COLO668 (cell line): ENCODE measurements around the gene INTS14.

Experiments used
- DNase-seq: peaks from one replicate; lab custom pipeline; 2025; ENCODE audit not compliant: unreplicated experiment; lab: John Stamatoyannopoulos, UW

INTS14 gene

DNA sequence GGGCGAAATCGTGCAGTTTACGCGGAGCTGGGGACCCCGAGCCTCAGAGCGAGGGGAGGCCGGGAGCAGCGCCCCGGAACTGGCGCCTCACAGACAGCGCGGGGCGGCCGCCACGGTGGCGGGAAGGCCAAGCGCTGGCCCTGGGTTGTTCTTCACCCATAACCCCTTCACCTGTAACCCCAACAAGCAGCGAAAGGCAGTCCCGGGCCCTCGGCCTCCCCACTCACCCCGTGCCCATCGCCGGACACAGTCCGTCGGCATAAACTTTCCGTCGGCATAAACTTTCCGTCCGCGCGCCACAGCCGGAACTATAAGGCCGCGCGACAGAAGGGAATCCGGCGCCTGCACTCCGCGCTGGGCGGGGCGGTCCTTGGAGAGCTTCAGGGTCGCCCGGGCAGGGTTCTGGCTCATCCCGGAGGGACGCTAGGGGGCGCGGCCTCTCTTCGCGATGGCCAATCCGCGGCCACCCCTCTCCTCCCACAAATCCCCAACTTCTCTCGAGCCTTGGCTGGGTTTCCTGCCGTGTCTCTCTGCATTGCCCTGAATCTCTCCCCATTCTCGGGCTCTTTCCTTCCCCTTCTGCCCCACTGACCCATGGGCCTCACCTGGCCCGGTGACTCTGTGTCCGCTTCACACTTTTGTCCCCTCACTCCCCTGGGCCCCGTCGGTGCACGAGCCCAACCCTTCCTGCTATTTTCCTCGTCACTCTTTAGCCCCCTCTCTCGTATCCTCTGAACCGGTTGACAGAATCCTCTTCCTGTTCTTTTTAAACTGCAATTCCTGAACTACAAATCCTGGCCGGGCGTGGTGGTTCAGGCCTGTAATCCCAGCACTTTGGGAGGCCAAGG is at the start of gene INTS14:
Gene INTS14 (minus strand): TSS at position 261 of the 848 bp plus-strand sequence. CDS start 3,751 bp downstream, outside the sequence.
- peak; percentile 99 for DNase-seq

DNA sequence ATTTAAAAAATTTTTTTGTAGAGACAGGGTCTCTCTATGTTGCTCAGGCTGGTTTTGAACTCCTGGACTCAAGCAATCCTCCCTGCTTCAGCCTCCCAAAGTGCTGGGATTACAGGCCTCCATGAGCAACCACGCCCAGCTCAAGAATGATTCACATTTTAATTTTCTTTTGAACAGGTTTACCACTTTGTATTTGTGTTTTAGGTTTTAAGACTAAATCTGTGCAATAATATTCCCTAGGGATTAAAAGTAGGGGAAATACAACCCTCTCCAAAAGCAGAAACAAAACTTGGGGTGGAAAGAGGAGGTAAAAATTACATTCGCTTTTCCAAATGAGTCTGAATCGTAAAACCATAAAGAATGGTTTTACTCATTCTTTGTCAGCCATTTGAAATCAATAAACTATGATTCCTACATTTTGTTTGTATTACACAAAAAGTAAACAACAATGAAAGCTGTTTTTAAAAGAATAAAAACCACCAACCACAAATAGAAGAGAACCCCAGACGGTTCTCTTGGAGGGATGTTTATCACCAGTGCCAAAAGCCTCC is 48.6 kb upstream of the INTS14 start:
- no peak for DNase-seq

DNA sequence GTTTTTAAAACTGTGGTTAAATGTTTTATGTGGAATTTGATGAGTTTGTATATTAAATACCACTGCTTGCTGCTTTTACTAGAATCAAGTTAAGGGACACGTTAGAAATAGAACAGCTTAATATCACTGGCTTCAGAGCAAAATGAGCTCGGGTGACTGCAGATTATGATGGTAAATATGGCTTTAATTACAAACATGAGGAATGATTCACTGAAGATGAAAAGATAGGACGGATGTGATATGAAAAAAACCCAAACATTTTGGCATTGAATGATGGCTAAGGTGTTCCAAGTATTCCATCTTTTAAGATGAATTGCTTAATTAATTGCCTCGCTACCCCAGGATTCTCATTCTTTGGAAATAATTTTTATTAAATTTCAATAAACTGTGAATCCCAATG is 44.5 kb upstream of the INTS14 start:
- no peak for DNase-seq

DNA sequence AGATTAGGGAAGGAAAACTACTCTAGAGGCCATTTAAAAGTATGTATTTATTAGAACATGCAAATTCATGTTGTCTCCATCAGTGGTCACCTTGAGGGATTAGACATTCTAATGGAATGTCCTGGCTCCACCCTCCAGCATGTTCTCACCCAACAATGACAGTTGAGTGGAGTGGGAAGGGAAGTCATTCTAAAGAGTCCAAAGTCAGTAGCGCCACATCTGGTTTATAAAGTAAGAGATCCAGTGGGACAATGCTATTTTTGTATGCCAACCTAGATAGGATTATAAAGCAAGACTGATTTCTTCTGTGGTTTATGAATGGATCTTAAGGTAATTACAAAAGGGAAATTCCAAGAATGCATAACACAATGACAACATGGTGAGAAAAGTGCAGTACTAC is 44.1 kb upstream of the INTS14 start:
- no peak for DNase-seq

DNA sequence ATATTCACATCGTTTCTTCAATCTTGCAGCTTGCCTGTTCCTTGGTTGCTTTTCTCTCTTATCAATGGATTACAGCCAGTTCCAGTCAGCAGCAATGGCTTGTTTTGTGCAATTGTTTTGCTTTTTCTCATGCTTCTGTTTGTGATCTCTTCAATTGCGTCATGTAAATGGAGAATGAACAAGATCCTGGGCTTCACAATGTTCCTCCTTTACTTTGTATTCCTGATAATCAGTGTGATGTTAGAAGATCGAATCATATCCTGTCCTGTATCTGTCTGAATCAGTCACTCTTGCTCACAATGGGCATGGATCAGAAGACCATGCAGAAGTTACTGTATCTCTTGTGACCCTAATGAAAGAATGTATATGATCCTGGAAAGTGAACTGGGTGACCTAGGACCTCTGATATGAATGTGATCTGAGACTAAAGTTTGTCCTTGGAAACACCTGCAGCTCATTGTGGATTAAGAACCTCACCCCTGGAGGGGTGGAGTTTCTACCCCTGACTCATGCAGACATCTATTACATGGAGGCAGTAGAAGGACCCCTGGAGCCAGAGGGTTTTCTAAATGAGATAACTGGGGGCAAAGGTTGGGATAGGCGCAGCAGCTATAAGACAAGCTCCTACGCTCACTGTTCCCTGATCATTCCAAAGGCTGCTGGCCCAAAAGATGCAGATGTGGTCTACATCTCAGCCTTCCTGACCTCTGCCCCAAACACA is 43.0 kb upstream of the INTS14 start:
- DNase-seq: no peak

DNA sequence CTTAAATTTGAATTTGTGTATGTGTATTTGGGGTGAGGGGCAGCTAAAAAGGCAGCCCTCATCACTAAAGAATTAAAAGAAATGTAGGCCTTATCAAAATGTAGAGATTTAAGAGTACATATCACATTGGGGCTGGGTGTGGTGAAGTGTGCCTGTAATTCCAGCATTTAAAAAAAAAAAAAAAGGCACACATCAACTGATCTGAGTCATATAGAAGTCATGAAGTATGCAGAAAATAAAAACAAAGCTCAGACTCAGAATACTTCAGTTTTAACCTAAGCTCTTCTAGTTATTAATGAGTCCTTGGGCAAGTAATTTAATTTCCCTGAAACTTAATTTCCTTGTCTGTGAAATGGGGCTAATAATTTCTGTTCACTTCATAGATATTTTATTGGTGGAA is 42.4 kb upstream of the INTS14 start:
- DNase-seq: no peak

DNA sequence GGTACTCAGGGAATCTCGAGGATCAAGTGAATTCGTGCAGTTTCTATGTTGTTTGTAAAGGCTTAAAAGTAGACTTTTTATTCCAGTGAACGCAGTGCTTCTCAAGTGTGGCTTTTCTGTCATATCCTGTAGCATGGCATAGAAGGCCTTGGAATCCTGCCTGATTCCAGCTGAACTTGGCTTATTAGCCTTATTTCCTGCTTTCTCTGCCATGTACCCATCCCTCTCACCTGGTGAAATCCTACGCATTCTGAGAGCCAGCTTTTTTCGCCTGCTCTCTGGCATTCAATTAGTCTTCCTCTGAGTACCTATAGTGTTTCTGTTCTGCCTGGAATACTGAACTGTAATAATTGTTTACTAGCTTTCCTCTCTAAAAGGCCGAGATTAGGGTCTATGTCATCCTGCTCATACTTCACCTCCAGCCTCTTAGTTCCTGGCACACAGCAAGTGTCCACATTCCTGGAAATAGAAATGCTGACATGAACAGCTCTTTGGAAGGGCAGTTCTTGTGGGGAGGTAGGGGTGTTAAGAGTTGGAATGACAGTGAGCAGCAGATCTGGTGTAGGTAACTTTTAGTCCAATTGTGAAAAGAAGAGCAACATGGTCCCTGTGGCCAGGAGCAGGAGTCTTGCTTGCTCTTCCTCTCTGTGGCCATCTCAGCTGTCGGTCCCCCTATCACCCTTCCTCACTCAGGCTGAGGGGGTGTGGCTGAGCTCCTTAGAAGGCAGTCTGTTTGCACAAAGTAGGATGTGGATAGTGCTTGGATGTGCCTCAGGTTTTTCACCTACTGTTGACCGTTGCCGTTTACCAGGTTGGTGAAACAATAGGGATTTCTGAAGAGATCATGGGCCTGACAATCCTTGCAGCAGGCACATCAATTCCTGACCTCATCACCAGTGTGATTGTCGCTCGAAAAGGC is 41.2 kb upstream of the INTS14 start:
- no peak for DNase-seq

DNA sequence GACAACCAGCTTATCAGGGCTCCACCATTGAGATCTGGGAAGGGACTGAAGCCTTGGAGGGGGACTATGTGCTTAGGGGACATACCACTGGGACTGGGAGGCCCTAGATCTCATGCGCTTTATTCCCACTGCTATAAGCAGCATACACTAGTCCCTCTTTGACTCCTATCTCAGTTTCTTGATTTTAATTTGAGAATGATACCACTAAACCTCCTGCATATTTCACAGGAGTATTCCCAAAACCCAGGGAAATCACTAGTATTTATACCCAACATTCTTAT is 40.1 kb upstream of the INTS14 start:
- no peak for DNase-seq

DNA sequence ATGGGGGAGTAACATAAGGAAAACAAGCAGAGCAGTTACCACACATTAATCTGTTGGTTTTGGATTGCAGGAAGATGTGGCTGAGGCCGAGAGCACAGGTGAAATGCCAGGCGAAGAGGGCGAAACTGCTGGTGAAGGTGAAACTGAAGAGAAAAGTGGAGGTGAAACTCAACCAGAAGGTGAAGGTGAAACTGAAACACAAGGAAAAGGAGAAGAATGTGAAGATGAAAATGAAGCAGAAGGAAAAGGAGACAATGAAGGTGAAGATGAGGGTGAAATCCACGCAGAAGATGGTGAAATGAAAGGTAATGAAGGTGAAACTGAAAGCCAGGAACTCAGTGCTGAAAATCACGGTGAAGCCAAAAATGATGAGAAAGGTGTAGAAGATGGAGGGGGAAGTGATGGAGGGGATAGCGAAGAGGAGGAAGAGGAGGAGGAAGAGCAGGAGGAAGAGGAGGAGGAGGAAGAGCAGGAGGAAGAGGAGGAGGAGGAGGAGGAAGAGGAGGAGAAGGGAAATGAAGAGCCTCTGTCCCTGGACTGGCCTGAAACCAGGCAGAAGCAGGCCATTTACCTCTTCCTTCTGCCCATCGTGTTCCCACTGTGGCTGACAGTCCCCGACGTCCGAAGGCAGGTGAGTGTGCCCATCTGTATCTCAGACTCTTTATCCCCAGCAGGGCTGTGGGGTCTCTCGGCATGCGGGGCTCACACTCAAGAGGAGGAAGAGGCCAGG is 39.5 kb upstream of the INTS14 start:
- no peak for DNase-seq

DNA sequence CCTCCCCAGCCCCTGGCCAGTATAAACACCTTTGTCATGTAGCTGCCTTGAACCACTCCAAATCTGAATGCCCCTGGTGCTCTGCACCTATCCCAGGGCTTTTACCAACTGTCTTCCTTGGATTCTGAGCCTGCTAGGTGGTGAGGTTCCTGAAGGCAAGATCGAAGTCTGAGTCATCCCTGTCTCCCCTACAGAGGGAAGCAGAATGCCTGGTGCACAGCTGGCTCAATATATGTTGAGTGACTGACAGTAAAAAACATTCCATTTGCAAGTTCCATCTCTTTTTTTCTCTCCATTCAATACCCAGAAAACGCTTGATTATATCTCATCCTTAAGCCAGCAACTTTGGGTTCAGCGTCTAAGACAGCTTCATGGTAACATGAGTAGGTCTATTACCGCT is 35.6 kb upstream of the INTS14 start:
- no peak for DNase-seq

DNA sequence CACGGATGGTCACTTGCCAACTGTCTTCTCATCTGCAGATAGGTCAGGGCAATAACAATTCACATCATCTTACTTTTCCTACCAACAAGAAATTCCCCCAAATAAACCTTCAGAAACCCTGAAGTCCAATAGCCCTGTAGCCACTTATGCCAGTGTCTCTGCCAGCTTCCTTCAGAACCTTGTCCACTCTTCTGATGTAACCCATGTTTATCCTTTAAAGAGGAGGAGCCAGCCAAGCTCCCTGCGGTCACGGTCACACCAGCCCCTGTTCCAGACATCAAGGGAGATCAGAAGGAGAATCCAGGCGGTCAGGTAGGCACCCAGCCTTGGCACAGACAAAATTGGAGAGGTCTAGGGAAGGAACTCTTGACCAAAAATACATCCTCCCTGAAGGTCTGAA is 34.5 kb upstream of the INTS14 start:
- DNase-seq: no peak

DNA sequence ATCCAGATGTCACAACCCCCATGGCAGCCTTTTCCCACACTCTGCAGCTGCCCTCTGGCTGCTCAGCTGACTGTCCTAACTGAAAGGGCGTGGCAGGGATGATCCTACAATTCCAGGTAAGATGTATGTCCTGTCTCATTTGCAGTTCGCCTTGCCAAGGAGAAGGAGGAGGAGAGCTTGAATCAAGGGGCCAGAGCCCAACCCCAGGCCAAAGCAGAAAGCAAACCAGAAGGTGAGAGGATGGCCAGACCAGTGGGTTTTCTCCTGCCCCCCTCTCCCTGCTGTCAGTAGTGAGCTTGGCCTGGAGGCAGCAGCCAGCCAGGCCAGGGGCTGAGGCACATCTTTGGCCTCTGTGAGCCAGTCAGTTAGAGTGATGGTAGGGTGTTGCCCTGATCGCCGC is 33.4 kb upstream of the INTS14 start:
- DNase-seq: no peak

DNA sequence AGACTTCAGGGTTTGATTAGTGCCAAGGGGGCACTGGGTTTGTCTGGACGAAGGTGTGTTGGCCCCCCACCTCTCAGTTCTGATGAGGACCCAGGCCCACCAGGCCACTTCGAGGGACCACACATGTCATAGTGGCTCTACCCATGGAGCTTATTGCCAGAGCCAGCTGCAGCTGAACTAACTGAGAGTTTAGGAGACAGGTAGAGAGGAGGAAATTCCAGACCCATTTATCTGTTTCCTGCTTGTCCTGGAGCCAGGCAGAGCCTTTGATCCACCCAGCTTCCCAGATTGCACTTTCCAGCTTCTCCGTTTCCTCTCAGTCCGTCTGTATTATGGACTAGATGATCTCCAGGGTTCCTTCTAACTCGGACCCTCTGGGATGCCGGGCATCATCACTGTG is 31.7 kb upstream of the INTS14 start:
- no peak for DNase-seq

DNA sequence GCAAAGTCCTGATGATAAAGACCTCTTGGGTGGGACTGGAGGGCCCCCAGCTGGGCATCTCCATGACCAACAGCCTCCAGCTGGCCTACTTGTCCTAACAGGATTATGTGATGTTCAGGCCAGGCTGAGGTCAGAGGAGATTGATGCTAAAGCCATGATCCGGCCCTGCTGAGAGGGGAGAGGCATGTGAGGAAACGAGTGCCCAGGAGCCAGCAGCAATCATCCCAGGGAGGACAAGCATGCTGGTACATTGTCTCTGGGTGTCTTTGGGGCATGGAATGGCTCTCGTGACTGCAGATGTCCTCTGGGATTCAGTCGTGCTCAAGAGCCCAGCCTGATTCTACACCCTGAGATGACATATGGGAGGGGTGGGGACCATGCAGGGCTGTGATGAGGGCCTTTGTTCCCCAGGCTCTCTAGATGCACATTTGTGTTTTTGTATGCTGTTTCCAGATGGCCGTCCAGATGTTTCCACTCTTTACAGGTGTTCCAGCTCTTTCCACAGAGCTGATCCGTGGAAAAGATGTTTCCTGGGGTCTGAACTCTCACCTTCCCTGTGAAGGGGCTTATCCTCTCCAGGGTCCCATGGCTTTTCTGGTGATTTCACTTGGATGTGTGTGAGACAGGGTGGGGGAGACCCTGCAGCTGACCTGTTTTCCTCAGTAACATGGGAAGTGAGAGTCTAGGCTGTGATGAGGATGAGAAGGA is 31.0 kb upstream of the INTS14 start:
- no peak for DNase-seq

DNA sequence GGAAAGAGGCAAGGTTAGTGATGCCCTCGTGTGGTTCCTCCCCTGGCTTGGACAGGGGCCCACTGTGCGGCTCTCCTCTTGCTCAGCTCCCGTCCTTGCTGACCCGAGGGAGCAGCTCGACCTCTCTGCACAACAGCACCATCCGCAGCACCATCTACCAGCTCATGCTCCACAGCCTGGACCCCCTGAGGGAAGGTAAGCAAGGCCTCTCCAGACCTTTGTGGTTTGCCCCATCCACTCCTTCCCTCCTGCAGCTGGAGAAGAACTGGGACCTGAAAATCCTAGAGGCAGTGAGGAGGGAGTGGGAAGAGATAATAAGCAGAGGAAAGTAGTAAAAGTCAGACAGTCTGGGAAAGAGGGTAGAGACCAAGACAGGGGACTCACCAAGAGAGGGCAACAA is 28.6 kb upstream of the INTS14 start:
- no peak for DNase-seq

DNA sequence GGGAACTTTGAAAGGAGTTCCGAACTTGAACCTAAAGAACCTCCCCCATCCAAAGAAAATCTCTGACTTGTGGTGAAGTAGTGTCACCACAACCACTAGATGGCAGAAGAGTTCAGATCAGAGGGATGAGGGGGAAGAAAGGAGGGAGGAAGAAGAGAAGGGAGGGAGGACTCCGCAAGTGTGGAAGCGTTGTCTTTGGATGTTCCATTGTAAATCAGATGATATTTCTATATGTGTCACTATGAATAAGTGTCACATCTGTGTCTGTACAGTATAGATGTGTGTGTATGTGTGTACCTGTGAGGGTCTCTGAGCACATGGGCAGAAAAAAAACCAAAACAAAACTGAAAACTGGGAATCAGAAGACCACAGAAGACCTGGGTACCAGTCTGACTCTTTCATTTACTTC is 27.8 kb upstream of the INTS14 start:
- peak; percentile 22 for DNase-seq

DNA sequence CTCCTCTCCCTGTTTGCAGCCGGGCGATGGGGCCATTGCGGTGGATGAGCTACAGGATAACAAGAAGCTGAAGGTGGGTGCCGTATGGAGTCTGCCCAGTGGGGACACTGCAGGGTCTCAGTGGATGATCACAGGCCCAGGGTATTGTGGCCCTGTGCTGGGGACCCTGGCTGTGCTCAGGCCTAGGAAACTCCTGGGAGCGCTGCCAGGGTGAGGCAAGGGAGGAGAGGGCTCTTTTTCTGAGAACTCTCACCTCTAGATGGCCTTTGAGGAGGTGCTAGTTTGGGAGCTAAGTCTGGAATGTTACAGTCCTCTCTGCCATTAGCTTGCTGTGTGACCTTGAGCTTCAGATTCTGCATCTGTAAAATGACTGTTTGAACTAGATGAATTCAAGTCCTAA is 27.2 kb upstream of the INTS14 start:
- DNase-seq: no peak

DNA sequence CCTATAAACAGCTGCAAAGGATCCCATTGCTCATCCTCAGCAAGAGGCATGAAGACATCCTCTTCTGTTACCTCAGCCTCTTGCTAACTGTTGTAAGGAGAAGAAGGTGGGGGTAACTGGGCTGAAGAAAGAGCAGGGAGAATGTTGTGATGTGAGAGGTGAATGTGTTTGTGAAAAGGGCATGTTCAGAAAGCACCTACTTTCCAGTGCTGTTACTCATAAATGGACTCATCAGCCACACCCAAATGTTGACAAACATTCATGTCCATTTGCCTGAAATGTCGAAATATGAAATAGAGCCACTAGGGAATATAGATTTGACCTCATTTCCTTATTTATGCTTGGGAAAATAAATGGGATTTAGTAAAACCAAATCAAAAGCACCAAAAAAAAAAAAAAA is 23.4 kb upstream of the INTS14 start:
- DNase-seq: no peak

DNA sequence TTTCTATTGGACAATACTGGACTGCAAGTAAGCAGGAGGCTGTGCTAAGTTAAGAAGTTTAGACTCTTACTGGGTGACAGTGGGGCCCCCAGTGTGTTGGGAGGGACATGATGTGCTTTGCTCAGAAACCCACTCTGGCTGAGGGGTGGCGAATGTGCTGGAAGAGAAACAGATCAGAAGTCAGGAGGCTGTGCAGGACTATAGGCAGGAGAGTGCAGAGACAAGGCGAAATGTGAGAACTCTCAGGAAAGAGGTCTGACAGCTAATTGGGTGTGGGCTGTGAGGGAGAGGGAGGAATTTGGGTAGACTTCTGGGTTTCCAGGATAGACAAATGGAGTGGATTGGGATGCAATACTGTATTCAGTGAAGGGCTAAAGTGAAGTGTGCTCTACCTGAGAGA is 22.8 kb upstream of the INTS14 start:
- no peak for DNase-seq

DNA sequence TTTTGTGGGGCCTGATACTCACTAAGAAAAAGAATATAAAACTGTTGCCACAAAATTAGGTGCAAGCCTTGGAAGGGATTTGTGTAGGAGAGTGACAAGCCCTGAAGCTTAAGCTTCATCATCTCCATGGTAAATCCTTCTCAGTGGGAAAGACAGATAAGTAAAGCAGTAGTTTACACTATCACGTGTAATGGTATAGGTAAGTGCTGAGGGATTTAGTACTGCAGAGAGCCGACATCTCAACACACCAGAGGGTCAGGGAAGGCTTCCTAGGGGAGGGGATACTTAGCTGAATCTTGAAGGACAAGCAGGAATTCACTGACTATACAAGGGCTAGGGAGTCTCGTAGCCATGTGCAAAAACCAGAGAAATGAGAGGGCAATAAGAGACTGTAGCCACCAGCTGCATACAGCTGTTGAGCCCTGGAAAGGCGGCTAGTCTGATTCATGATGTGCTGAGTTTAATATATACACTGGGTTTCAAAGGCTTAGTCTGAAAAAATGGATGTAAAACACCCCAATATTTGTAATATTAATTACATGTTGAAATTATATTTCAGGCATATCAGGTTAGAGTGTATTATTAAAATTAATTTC is 21.9 kb upstream of the INTS14 start:
- no peak for DNase-seq
